ENCODE data around the gene TNRC6B. TPM values are rescaled to one million over a fixed set of nuclear protein-coding genes. Genes with fewer than 3 reads are reported as not detected.

Gene TNRC6B
- total RNA-seq, 4 donors from 2014 or later, result 41.8 to 109 (median 48.2) TPM

DNA sequence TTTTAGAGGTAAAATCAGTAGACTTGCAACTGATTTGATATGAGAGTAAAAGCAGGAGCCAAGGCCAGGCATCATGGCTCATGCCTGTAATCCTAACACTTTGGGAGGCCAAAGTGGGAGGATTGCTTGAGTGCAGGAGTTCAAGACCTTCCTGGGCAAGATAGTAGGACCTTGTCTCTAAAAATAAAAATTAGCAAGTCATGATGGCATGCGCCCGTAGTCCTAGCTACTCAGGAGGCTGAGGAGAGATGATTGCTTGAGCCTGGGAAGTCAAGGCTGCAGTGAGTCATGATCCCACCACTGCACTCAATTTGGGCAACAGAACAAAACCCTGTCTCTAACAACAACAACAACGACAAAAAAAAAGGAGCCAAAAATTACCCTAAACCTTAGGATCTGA is 206.2 kb downstream of the TNRC6B start:
- 68 to 80% methylated on average over 3 of the region's 3 CpGs for WGBS, 2 donors
- DNase-seq (ENCODE audit: low spot score in 2 of 2), result no peak
- intact Hi-C loops (cut with DNase I; ENCODE audit: low total_unique reads), result no loop called here
- no peak overlapping the region for H3K4me3 ChIP-seq (ENCODE audit: low read depth, poor library complexity, severe bottlenecking)
- TF ChIP-seq, protein P1, sequence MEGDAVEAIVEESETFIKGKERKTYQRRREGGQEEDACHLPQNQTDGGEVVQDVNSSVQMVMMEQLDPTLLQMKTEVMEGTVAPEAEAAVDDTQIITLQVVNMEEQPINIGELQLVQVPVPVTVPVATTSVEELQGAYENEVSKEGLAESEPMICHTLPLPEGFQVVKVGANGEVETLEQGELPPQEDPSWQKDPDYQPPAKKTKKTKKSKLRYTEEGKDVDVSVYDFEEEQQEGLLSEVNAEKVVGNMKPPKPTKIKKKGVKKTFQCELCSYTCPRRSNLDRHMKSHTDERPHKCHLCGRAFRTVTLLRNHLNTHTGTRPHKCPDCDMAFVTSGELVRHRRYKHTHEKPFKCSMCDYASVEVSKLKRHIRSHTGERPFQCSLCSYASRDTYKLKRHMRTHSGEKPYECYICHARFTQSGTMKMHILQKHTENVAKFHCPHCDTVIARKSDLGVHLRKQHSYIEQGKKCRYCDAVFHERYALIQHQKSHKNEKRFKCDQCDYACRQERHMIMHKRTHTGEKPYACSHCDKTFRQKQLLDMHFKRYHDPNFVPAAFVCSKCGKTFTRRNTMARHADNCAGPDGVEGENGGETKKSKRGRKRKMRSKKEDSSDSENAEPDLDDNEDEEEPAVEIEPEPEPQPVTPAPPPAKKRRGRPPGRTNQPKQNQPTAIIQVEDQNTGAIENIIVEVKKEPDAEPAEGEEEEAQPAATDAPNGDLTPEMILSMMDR (IDR thresholded peaks at IDR 0.05), result no peak
- no peak for TF ChIP-seq POLR2A (IDR thresholded peaks at IDR 0.05)

DNA sequence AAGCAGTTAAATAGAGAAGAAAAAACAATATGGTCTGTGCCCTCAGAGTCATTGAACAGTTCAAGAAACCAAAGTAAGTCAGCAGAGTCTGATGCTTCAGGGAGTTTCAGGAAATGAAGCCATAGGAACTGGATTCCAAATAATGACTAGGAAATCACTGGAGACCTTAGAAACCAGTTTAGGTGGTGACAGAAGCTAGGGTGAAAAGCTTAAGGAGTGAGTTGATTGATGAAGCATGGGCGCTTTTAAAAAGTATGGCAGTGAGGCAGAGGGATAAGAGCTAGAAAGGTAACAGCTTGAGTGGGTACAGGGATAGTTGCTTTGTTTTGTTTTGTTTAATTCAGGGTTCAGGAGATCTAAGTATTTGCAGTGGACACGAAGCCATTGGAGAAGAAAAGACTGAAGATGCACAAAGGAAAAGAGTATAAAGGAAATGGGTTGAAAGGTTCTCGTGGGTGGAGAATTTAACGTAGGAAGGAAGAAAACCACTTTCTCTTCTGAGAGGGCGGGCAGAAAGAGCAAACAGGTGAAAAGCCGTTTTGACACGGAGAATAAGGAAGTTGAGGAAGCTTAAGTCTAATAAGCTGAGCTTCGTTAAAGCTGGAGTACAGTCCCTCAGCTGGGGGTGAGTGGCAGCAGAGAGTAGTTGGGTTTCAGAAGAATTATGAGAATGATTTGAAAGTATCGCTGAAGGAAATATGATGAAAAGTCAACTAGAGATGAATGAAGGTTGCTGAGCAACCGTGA is 207.5 kb downstream of the TNRC6B start:
- TF ChIP-seq POLR2A (IDR thresholded peaks at IDR 0.05), result no peak
- TF ChIP-seq, protein P1 (IDR thresholded peaks at IDR 0.05), result no peak
- WGBS, 2 donors, result 71 to 78% methylated on average over 10 of the region's 10 CpGs
- DNase-seq (ENCODE audit: low spot score in 2 of 2), result no peak
- intact Hi-C loops (cut with DNase I; ENCODE audit: low total_unique reads), result no loop called here
- no peak overlapping the region for H3K4me3 ChIP-seq (ENCODE audit: low read depth, poor library complexity, severe bottlenecking)

Other genes with a start within 250 kb of the TNRC6B start
- gene TMA7B, start 217.5 kb upstream of the TNRC6B start, total RNA-seq, result under 1 TPM in 1 of 4 donors, not detected in 3; 0.27 TPM
- 10 to 100 TPM; 32.4 to 52.9 (median 41.2) TPM for gene FAM83F, start 183.0 kb upstream of the TNRC6B start, total RNA-seq
- 10 to 100 TPM; 26.7 to 49.0 (median 36.6) TPM for gene ADSL, start 168.6 kb downstream of the TNRC6B start, total RNA-seq
- gene SGSM3, start 192.7 kb downstream of the TNRC6B start, total RNA-seq, result 10 to 100 TPM; 42.7 to 67.9 (median 57.7) TPM

All from lower leg skin (tissue), 4 donors.